Measurements from ENCODE around the gene CLDND1. TPM values are rescaled to one million over a fixed set of nuclear protein-coding genes. Genes with fewer than 3 reads are reported as not detected.

CLDND1 gene
- 100 to 1,000 TPM in 3 of 5 donors, 10 to 100 TPM in 2; 64.9 to 161 (median 144) TPM for total RNA-seq
- 10 to 100 TPM; 20.6 to 43.7 (median 24.8) TPM for polyA plus RNA-seq
- long read RNA-seq, donor 1, transcript CLDND1-201 (5 exons, 2,161 nt), result major isoform, 16 of 19 reads
- long read RNA-seq, donor 1, partial matches to known transcripts, result 0 of 19 reads
- long read RNA-seq, donor 1, other reads (novel, unspliced or antisense), result 0 of 19 reads
- long read RNA-seq, donor 2, transcript CLDND1-201 (5 exons, 2,161 nt), result major isoform, 16 of 27 reads
- long read RNA-seq, donor 2, transcript CLDND1-207 (2 exons, 778 nt), result minor isoform, 5 of 27 reads
- long read RNA-seq, donor 2, partial matches to known transcripts, result 0 of 27 reads
- long read RNA-seq, donor 2, other reads (novel, unspliced or antisense), result 0 of 27 reads
- long read RNA-seq, donor 3, transcript CLDND1-201 (5 exons, 2,161 nt), result major isoform, 6 of 15 reads
- long read RNA-seq, donor 3, partial matches to known transcripts, result 0 of 15 reads
- long read RNA-seq, donor 3, other reads (novel, unspliced or antisense), result 0 of 15 reads
- long read RNA-seq, donor 4, partial matches to known transcripts, result 0 of 1 reads
- long read RNA-seq, donor 4, other reads (novel, unspliced or antisense), result 0 of 1 reads
- long read RNA-seq, donor 5, transcript CLDND1-201 (5 exons, 2,161 nt), result major isoform, 15 of 22 reads
- long read RNA-seq, donor 5, partial matches to known transcripts, result 0 of 22 reads
- long read RNA-seq, donor 5, other reads (novel, unspliced or antisense), result 0 of 22 reads
- long read RNA-seq, donor 6, result 0 reads
- long read RNA-seq, donor 7, transcript CLDND1-201 (5 exons, 2,161 nt), result major isoform, 15 of 22 reads
- long read RNA-seq, donor 7, partial matches to known transcripts, result 0 of 22 reads
- long read RNA-seq, donor 7, other reads (novel, unspliced or antisense), result 0 of 22 reads
- long read RNA-seq, donor 8, transcript CLDND1-201 (5 exons, 2,161 nt), result major isoform, 16 of 29 reads
- long read RNA-seq, donor 8, partial matches to known transcripts, result 5 of 29 reads
- long read RNA-seq, donor 8, other reads (novel, unspliced or antisense), result 0 of 29 reads
- long read RNA-seq, donor 9, transcript CLDND1-201 (5 exons, 2,161 nt), result major isoform, 15 of 20 reads
- long read RNA-seq, donor 9, partial matches to known transcripts, result 0 of 20 reads
- long read RNA-seq, donor 9, other reads (novel, unspliced or antisense), result 0 of 20 reads
- long read RNA-seq, donor 10, transcript CLDND1-201 (5 exons, 2,161 nt), result major isoform, 7 of 10 reads
- long read RNA-seq, donor 10, partial matches to known transcripts, result 0 of 10 reads
- long read RNA-seq, donor 10, other reads (novel, unspliced or antisense), result 0 of 10 reads

- no peaks in the 10 kb centered on the region for H3K9me3 ChIP-seq
- TF ChIP-seq POLR2A (IDR thresholded peaks at IDR 0.05) (peak in 2 of 4 donors; percentile 51 to 54), EP300 (IDR thresholded peaks at IDR 0.05) (no peak), POLR2AphosphoS5 (IDR thresholded peaks at IDR 0.05) (peak; percentile 74 to 91 (median 88))
- TF ChIP-seq, protein P1, sequence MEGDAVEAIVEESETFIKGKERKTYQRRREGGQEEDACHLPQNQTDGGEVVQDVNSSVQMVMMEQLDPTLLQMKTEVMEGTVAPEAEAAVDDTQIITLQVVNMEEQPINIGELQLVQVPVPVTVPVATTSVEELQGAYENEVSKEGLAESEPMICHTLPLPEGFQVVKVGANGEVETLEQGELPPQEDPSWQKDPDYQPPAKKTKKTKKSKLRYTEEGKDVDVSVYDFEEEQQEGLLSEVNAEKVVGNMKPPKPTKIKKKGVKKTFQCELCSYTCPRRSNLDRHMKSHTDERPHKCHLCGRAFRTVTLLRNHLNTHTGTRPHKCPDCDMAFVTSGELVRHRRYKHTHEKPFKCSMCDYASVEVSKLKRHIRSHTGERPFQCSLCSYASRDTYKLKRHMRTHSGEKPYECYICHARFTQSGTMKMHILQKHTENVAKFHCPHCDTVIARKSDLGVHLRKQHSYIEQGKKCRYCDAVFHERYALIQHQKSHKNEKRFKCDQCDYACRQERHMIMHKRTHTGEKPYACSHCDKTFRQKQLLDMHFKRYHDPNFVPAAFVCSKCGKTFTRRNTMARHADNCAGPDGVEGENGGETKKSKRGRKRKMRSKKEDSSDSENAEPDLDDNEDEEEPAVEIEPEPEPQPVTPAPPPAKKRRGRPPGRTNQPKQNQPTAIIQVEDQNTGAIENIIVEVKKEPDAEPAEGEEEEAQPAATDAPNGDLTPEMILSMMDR (IDR thresholded peaks at IDR 0.05), result no peak
- peaks cover 0 to 40% (median 25%) of the 10 kb centered on the region in 4 donors for H3K4me1 ChIP-seq
- H3K4me3 ChIP-seq, result peak within 1 kb of the TSS; percentile 53 to 79 (median 71)
- peak; percentile 98 to 99 for DNase-seq
- 0 to 1% (median 1%) methylated on average over 21 to 63 of the region's 63 CpGs for WGBS, 5 donors
- intact Hi-C loops (cut with DNase I; ENCODE audit: low total_unique reads), result no loop called here
- H3K27ac ChIP-seq, result peak within 1 kb of the TSS; percentile 90 to 99 (median 96)
- no peaks in the 10 kb centered on the region for H3K27me3 ChIP-seq
- peaks cover 0 to 32% (median 18%) of the 10 kb centered on the region in 4 donors for H3K36me3 ChIP-seq
These were observed at the start of gene CLDND1 for GRCh38 chr3:98522544-98523281. Gene CLDND1, minus strand, starts transcription at chr3:98522902. Its CDS starts 1,478 bp downstream, at chr3:98521424.

DNA sequence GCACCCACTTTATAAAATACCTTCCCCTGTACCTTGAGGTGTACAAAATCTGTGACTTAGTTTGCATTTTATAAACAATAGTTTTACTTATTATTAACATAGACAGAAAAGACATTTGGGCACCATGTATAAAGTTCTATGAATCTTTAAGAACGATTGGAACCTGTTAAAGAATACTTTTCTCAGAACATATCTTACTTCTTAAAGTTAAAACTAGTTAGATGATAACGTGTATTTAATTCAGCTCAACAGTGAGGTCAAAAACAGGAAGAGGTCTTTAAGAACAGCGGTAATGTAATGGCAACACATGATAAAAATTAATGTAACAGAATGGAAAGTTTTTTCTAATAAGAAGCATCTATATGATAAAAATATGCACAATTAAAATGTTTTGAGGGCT lies 45.7 kb upstream of the CLDND1 start:
- intact Hi-C loops (cut with DNase I; ENCODE audit: low total_unique reads), result no loop called here
- TF ChIP-seq EP300 (IDR thresholded peaks at IDR 0.05) (no peak), POLR2AphosphoS5 (IDR thresholded peaks at IDR 0.05) (no peak), POLR2A (IDR thresholded peaks at IDR 0.05) (no peak)
- TF ChIP-seq, protein P1 (IDR thresholded peaks at IDR 0.05), result no peak
- H3K27ac ChIP-seq, result no peak overlapping the region
- H3K27me3 ChIP-seq, result no peaks in the 10 kb centered on the region
- DNase-seq, result no peak
- H3K4me1 ChIP-seq, result no peaks in the 10 kb centered on the region
- WGBS, 5 donors, result 61 to 82% (median 70%) methylated on average over 3 of the region's 3 CpGs
- H3K36me3 ChIP-seq, result no peaks in the 10 kb centered on the region
- no peaks in the 10 kb centered on the region for H3K9me3 ChIP-seq
- H3K4me3 ChIP-seq, result no peak overlapping the region

DNA sequence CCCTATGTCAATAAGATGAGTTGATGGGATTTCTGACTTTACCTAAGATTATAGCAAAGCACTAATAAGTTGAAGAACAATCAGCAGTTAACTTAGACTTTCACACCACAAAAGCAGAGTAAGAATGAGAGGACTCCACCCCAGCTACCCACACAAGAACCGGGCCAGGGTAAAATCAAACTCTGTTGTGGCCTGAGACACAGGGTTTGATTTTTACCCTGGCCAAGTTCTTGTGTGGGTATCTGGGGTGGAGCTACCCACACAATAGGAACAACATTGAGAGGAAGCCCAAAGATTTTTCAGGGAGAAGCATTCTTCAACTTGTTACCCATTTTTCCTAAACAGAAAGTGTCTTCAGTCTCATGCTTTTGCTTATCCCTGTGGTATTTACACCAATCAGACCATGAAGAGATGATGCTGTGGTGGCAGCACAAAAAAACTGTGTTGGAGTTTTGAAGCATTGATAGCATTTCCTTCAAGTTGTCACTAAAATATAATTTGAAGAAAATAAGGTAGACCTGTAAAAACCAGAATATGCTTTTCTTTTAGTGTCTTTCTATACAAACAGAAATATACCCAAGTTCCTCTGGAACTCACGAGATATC lies 45.1 kb upstream of the CLDND1 start:
- no peak overlapping the region for H3K4me3 ChIP-seq
- WGBS, 5 donors, result 48 to 61% (median 53%) methylated on average over 2 of the region's 2 CpGs
- H3K9me3 ChIP-seq, result no peaks in the 10 kb centered on the region
- no peaks in the 10 kb centered on the region for H3K27me3 ChIP-seq
- intact Hi-C loops (cut with DNase I; ENCODE audit: low total_unique reads), result no loop called here
- H3K4me1 ChIP-seq, result no peaks in the 10 kb centered on the region
- TF ChIP-seq POLR2AphosphoS5 (IDR thresholded peaks at IDR 0.05) (no peak), EP300 (IDR thresholded peaks at IDR 0.05) (no peak), POLR2A (IDR thresholded peaks at IDR 0.05) (no peak)
- TF ChIP-seq, protein P1 (IDR thresholded peaks at IDR 0.05), result no peak
- DNase-seq, result no peak
- no peak overlapping the region for H3K27ac ChIP-seq
- no peaks in the 10 kb centered on the region for H3K36me3 ChIP-seq

All from stomach (tissue), 19 donors.